Esophagus squamous epithelium (tissue), 5 donors: ENCODE measurements around the gene ACSF3. TPM values are rescaled to one million over a fixed set of nuclear protein-coding genes. Genes with fewer than 3 reads are reported as not detected.
"Not testable (repeated sequence)": the region's sequence is repeated elsewhere in the genome, so short reads cannot be mapped to it uniquely, and the experiment has no call there.

ENCODE experiments used
- DNase-seq: peaks from one replicate; lab custom pipeline; 2025; lab: John Stamatoyannopoulos, UW
- H3K27ac ChIP-seq, 4 donors: fragments of 200-600 bp; sonication (generic); one replicate each; pipeline ENCODE4 v1.5.1; 2016 to 2019; ENCODE audit warnings: mild to moderate bottlenecking in 1 of 4
- H3K27me3 ChIP-seq, 4 donors: fragments of 200-600 bp; sonication (generic); 1 replicate in 3 of 4; 2 replicates in 1 of 4; pipeline versions ENCODE4 v1.5.1 to v1.6.0; 2017 to 2021; ENCODE audit warnings: antibody characterized with exemption in 1 of 4
- H3K36me3 ChIP-seq, 3 donors: fragments of 200-600 bp; sonication (generic); one replicate each; pipeline ENCODE4 v1.5.1; 2016 to 2019
- H3K4me1 ChIP-seq, 3 donors: fragments of 200-600 bp; sonication (generic); one replicate each; pipeline ENCODE4 v1.5.1; 2017 to 2019
- H3K4me3 ChIP-seq, 4 donors: fragments of 200-600 bp; sonication (generic); 1 replicate in 3 of 4; 2 replicates in 1 of 4; pipeline ENCODE4 v1.5.1; 2016 to 2019; ENCODE audit warnings: mild to moderate bottlenecking in 2 of 4, moderate library complexity in 1 of 4
- H3K9me3 ChIP-seq, 3 donors: fragments of 200-600 bp; sonication (generic); one replicate each; pipeline ENCODE4 v1.5.1; 2016 to 2019
- CTCF ChIP-seq, 6 experiments: fragments of 450-650 bp in 4 of 6; fragments of 200-600 bp in 2 of 6; sonication (generic) in 2 of 6; IDR thresholded peaks; one replicate each; pipeline ENCODE4 v1.5.1; 2016 to 2019; ENCODE audit warnings: antibody characterized with exemption in 6 of 6, mild to moderate bottlenecking in 4 of 6, moderate library complexity in 4 of 6
- POLR2A ChIP-seq, 4 donors: fragments of 450-650 bp; IDR thresholded peaks; one replicate each; pipeline ENCODE4 v1.6.1; 2017; ENCODE audit warnings: antibody characterized with exemption in 4 of 4, mild to moderate bottlenecking in 4 of 4, moderate library complexity in 3 of 4
- WGBS, 2 donors: methylation state at CpG; one replicate each; pipeline ENCODE4 v1.1.5; 2018; 5-methylcytosine and 5-hydroxymethylcytosine counted together
- intact Hi-C: fragments of 100-400 bp; cut with DNase I; formaldehyde crosslinking; loops from one replicate; pipeline ENCODE4 v1.15.0; 2022
- total RNA-seq, 4 donors: library from RNA; depleted of rRNA; stranded (reverse); fragments of >200 nt; gene quantifications; one replicate each; pipeline ENCODE4 v1.1.0, GENCODE V29; 2016
- donor health status: DM: yes; HTN: yes; CAD: no.

Gene ACSF3
- total RNA-seq, 4 donors from 2014 or later, result 15.1 to 21.1 (median 17.4) TPM

- TF ChIP-seq POLR2A (IDR thresholded peaks at IDR 0.05) (no peak), CTCF (IDR thresholded peaks at IDR 0.05) (no peak)
- intact Hi-C loops, result no loop called here
- Histone ChIP-seq H3K9me3 (no peaks in the 10 kb centered on the region), H3K27me3 (peaks cover 0 to 25% (median 0%) of the 10 kb centered on the region in 4 donors), H3K4me1 (peaks cover 8 to 18% (median 8%) of the 10 kb centered on the region in 3 donors), H3K27ac (no peak overlapping the region), H3K36me3 (no peaks in the 10 kb centered on the region), H3K4me3 (no peak overlapping the region)
- no peak for DNase-seq
- WGBS, 2 donors, result 40 to 65% methylated on average over 6 to 21 of the region's 28 CpGs
These were observed 96.7 kb downstream of the ACSF3 start for GRCh38 chr16:89190150-89190958.

DNA sequence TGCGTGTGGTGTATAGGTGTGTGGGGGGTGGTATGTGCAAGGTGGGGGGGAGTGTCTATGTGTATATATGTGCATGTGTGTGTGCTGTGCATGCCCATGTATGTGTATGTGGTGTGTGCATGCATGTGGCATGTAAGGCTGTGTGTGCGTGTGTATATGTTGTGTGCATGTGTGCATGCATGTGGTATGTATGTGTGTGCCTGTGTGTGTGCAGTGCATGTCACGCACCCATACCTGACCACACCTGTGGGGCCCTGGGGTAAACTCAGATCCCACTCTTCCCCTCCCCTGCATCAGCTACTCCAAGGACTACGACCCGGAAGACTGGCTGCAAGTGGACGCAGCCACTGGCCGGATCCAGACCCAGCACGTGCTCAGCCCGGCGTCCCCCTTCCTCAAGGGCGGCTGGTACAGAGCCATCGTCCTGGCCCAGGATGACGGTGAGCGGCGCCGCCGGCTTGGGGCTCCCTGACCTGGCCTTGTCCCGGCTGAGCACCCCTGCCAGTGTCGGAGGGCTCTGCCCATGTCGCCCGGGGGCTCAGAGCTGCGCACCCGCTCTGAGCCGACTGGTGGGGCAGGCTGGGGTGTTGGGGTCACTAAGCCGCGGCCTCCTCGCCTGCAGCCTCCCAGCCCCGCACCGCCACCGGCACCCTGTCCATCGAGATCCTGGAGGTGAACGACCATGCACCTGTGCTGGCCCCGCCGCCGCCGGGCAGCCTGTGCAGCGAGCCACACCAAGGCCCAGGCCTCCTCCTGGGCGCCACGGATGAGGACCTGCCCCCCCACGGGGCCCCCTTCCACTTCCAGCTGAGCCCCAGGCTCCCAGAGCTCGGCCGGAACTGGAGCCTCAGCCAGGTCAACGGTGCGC is 97.6 kb downstream of the ACSF3 start:
- Histone ChIP-seq H3K9me3 (no peaks in the 10 kb centered on the region), H3K4me3 (peak overlapping the region in 2 of 4 donors; percentile 44 to 62), H3K27ac (no peak overlapping the region), H3K36me3 (no peaks in the 10 kb centered on the region), H3K27me3 (peaks cover 0 to 25% (median 0%) of the 10 kb centered on the region in 4 donors), H3K4me1 (peaks cover 8 to 18% (median 8%) of the 10 kb centered on the region in 3 donors)
- WGBS, 2 donors, result 61 to 89% methylated on average over 3 to 4 of the region's 44 CpGs
- TF ChIP-seq CTCF (IDR thresholded peaks at IDR 0.05), result no peak
- TF ChIP-seq POLR2A (IDR thresholded peaks at IDR 0.05), result no peak
- DNase-seq, result no peak
- intact Hi-C loops, result no loop called here

DNA sequence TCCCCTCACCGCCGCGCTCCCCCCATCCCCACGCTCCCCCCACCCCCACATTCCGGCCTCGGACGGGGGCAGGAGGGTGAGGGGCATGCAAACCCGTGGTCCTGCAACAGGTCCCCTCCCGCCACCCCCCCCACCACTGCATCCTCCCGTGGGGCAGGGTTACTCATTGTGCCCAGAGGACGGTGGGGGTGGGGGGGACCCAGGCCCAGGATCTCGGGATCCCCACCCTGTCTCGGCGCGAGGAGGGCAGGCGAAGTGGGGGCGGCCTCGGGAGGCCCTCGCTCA is 98.2 kb downstream of the ACSF3 start:
- no CpG with 5 or more reads among the region's 19 CpGs for WGBS, 2 donors
- Histone ChIP-seq H3K27me3 (peaks cover 0 to 27% (median 0%) of the 10 kb centered on the region in 4 donors), H3K4me1 (peaks cover 8 to 18% (median 8%) of the 10 kb centered on the region in 3 donors), H3K9me3 (no peaks in the 10 kb centered on the region), H3K27ac (peak overlapping the region in 1 of 4 donors; percentile 25), H3K36me3 (no peaks in the 10 kb centered on the region), H3K4me3 (peak overlapping the region; percentile 17 to 62 (median 36))
- no peak for TF ChIP-seq POLR2A (IDR thresholded peaks at IDR 0.05)
- no peak for TF ChIP-seq CTCF (IDR thresholded peaks at IDR 0.05)
- intact Hi-C loops, result no loop called here
- DNase-seq, result no peak

DNA sequence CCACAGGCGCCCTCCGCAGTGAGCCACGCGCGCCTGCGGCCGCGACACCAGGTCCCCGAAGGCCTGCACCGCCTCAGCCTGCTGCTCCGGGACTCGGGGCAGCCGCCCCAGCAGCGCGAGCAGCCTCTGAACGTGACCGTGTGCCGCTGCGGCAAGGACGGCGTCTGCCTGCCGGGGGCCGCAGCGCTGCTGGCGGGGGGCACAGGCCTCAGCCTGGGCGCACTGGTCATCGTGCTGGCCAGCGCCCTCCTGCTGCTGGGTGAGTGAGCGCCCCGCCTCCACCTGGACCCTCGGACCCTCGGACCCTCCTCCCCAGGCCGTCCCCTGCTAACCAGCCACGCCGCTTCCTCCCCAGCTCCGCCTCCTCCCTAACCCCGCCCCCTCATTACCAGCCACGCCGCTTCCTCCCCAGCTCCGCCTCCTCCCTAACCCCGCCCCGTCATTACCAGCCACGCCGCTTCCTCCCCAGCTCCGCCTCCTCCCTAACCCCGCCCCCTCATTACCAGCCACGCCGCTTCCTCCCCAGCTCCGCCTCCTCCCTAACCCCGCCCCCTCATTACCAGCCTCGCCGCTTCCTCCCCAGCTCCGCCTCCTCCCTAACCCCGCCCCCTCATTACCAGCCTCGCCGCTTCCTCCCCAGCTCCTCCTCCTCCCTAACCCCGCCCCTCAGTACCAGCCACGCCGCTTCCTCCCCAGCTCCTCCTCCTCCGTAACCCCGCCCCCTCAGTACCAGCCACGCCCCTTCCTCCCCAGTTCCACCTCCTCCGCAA is 98.7 kb downstream of the ACSF3 start:
- Histone ChIP-seq H3K27ac (peak overlapping the region in 1 of 4 donors; percentile 25), H3K4me3 (peak overlapping the region; percentile 17 to 62 (median 36)), H3K27me3 (peaks cover 0 to 32% (median 0%) of the 10 kb centered on the region in 4 donors), H3K4me1 (peaks cover 8 to 18% (median 8%) of the 10 kb centered on the region in 3 donors)
- WGBS, 2 donors, result 3 to 17% methylated on average over 9 to 10 of the region's 63 CpGs
- H3K9me3 ChIP-seq, H3K36me3 ChIP-seq, intact Hi-C loops: not testable (repeated sequence)
- DNase-seq, result peak; percentile 42

DNA sequence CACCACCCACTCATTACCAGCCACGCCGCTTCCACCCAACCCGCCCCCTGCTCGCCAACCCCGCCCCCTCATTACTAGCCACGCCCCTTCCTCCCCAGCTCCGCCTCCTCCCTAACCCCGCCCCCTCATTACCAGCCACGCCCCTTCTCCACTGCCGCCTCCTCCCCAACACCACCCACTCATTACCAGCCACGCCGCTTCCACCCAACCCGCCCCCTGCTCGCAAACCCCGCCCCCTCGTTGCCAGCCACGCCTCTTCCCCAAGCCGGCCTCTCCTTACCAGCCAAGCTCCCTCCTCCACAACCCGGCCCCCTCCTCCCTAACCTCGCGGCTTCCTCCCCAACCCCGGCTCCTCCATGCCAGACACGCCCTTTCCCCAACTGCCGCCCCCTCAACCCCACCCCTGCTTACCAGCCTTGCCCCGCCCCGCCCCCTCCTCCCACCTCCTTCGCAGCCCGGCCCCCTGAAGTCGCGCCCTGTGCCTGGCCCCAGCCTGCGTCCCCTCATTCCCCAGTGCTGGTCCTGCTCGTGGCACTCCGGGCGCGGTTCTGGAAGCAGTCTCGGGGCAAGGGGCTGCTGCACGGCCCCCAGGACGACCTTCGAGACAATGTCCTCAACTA is 99.4 kb downstream of the ACSF3 start:
- Histone ChIP-seq H3K36me3 (no peaks in the 10 kb centered on the region), H3K27ac (no peak overlapping the region), H3K27me3 (peaks cover 0 to 39% (median 0%) of the 10 kb centered on the region in 4 donors), H3K9me3 (no peaks in the 10 kb centered on the region), H3K4me1 (peaks cover 8 to 18% (median 8%) of the 10 kb centered on the region in 3 donors), H3K4me3 (peak overlapping the region in 2 of 4 donors; percentile 23 to 44)
- no peak for TF ChIP-seq POLR2A (IDR thresholded peaks at IDR 0.05)
- TF ChIP-seq CTCF (IDR thresholded peaks at IDR 0.05), result no peak
- WGBS, 2 donors, result 9% methylated on average over 5 to 6 of the region's 39 CpGs
- intact Hi-C loops, result no loop called here
- no peak for DNase-seq
